MCF 10A (cell line): Measurements from ENCODE around the gene MYO16. TPM values are rescaled to one million over a fixed set of nuclear protein-coding genes. Genes with fewer than 3 reads are reported as not detected.

Experiments used
- BruUV-seq: library from RNA; stranded (reverse); fragments of 400-500 nt; replicated peaks from 2 replicates; lab custom pipeline; 2021; lab: Mats Ljungman, UMichigan
- CTCF ChIA-PET: fragments of 300-600 bp; sonication (Branson Sonifier 250); formaldehyde crosslinking; extraction: SDS; loops from one replicate; lab custom pipeline; 2021; ENCODE audit warnings: antibody characterized with exemption, inconsistent platforms; lab: Yijun Ruan, JAX
- POLR2A ChIA-PET: fragments of 300-600, 350-650 bp; sonication (Branson Sonifier 250); formaldehyde crosslinking; extraction: SDS; loops from one replicate; lab custom pipeline; 2020; ENCODE audit warnings: antibody characterized with exemption, inconsistent platforms; lab: Yijun Ruan, JAX
- DNase-seq: peaks from one replicate; pipeline ENCODE4 v3.0.0-alpha.2; 2018; ENCODE audit not compliant: unreplicated experiment
- H3K27ac Mint-ChIP-seq: one replicate; pipeline ENCODE4 v1.8.0; 2022; ENCODE audit warnings: mild to moderate bottlenecking, low read depth, mixed read lengths; ENCODE audit not compliant: unreplicated experiment
- H3K27me3 Mint-ChIP-seq: one replicate; pipeline ENCODE4 v1.8.0; 2022; ENCODE audit warnings: mixed read lengths; ENCODE audit not compliant: insufficient read depth, unreplicated experiment
- H3K36me3 Mint-ChIP-seq: one replicate; pipeline ENCODE4 v1.8.0; 2022; ENCODE audit warnings: mild to moderate bottlenecking, moderate library complexity, mixed read lengths; ENCODE audit not compliant: insufficient read depth, unreplicated experiment
- H3K4me1 Mint-ChIP-seq: one replicate; pipeline ENCODE4 v1.8.0; 2022; ENCODE audit warnings: mixed read lengths; ENCODE audit not compliant: insufficient read depth, unreplicated experiment
- H3K4me3 Mint-ChIP-seq: one replicate; pipeline ENCODE4 v1.8.0; 2022; ENCODE audit warnings: mild to moderate bottlenecking, moderate library complexity, mixed read lengths; ENCODE audit not compliant: unreplicated experiment
- H3K9me3 Mint-ChIP-seq: one replicate; pipeline ENCODE4 v1.8.0; 2022; ENCODE audit warnings: mixed read lengths; ENCODE audit not compliant: unreplicated experiment
- intact Hi-C: fragments of 100-400 bp; cut with micrococcal nuclease; formaldehyde crosslinking; loops from 2 replicates; pipeline ENCODE4 v1.14.1; 2022
- total RNA-seq: library from RNA; stranded (reverse); gene quantifications from 2 replicates; pipeline ENCODE4 v1.2.3, GENCODE V29; 2022
- TF ChIP-seq, protein P1 (sequence below): fragments of 200-600 bp; IDR thresholded peaks from one replicate; pipeline ENCODE4 v1.8.0; 2022; ENCODE audit warnings: antibody characterized with exemption, mild to moderate bottlenecking; ENCODE audit not compliant: unreplicated experiment

MYO16 gene
- total RNA-seq, 1 experiment from 2014 or later = not detected

- CTCF ChIA-PET = interaction anchor here (2.4 kb wide), 1 partner anchor 9 kb away, joined by 7 read pairs; no protein-coding TSS in a partner anchor
- POLR2A ChIA-PET = interaction anchor here (1.2 to 1.4 kb wide), 2 partner anchors 9 to 227 kb away, joined by 3 to 4 read pairs; no protein-coding TSS in a partner anchor
- BruUV-seq = no TSS peak
- DNase-seq = peak; percentile 10
- no peaks in the 10 kb centered on the region for H3K36me3 Mint-ChIP-seq
- H3K4me1 Mint-ChIP-seq = peaks cover 27% of the 10 kb centered on the region
- no peaks in the 10 kb centered on the region for H3K9me3 Mint-ChIP-seq
- no peak overlapping the region for H3K4me3 Mint-ChIP-seq
- H3K27ac Mint-ChIP-seq = no peak overlapping the region
- TF ChIP-seq, protein P1, sequence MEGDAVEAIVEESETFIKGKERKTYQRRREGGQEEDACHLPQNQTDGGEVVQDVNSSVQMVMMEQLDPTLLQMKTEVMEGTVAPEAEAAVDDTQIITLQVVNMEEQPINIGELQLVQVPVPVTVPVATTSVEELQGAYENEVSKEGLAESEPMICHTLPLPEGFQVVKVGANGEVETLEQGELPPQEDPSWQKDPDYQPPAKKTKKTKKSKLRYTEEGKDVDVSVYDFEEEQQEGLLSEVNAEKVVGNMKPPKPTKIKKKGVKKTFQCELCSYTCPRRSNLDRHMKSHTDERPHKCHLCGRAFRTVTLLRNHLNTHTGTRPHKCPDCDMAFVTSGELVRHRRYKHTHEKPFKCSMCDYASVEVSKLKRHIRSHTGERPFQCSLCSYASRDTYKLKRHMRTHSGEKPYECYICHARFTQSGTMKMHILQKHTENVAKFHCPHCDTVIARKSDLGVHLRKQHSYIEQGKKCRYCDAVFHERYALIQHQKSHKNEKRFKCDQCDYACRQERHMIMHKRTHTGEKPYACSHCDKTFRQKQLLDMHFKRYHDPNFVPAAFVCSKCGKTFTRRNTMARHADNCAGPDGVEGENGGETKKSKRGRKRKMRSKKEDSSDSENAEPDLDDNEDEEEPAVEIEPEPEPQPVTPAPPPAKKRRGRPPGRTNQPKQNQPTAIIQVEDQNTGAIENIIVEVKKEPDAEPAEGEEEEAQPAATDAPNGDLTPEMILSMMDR = no peak
- H3K27me3 Mint-ChIP-seq = no peaks in the 10 kb centered on the region
- intact Hi-C loops = no loop called here
Observed at GRCh38 chr13:108924134-108924533, 294.7 kb downstream of the MYO16 start.

GRCh38 chr13:108924541-108924940 lies 295.1 kb downstream of the MYO16 start:
- H3K36me3 Mint-ChIP-seq = no peaks in the 10 kb centered on the region
- TF ChIP-seq, protein P1 = no peak
- DNase-seq = no peak
- H3K27ac Mint-ChIP-seq = no peak overlapping the region
- ChIA-PET POLR2A (interaction anchor here (1.4 kb wide), 1 partner anchor 9 kb away, joined by 4 read pairs; no protein-coding TSS in a partner anchor), CTCF (interaction anchor here (2.4 kb wide), 1 partner anchor 9 kb away, joined by 7 read pairs; no protein-coding TSS in a partner anchor)
- no peaks in the 10 kb centered on the region for H3K9me3 Mint-ChIP-seq
- H3K4me1 Mint-ChIP-seq = peaks cover 27% of the 10 kb centered on the region
- H3K4me3 Mint-ChIP-seq = no peak overlapping the region
- no TSS peak for BruUV-seq
- intact Hi-C loops = no loop called here
- no peaks in the 10 kb centered on the region for H3K27me3 Mint-ChIP-seq

DNA sequence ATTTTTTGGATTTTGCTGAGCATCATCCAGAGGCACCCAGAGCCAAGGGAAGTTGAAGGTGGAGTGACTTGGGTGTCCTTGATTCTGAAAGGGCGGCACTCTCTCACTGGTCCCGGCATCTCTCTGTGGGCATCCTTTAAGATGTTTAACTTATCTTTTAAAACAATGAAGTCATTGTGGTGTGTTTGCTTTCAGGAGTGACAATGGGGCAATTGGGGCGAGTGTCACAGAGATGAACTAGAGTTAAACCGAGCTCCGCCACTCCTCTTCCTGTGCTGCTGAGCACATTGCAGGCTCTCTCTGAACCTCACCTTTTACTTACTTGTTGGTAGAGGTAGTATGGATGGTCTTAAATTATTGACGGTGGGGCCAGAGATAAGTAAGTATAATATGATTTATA lies 295.7 kb downstream of the MYO16 start:
- H3K36me3 Mint-ChIP-seq = no peaks in the 10 kb centered on the region
- H3K27me3 Mint-ChIP-seq = no peaks in the 10 kb centered on the region
- intact Hi-C loops = no loop called here
- no peak for DNase-seq
- no peaks in the 10 kb centered on the region for H3K9me3 Mint-ChIP-seq
- POLR2A ChIA-PET = interaction anchor here (1.4 kb wide), 1 partner anchor 10 kb away, joined by 4 read pairs; no protein-coding TSS in a partner anchor
- peaks cover 23% of the 10 kb centered on the region for H3K4me1 Mint-ChIP-seq
- H3K4me3 Mint-ChIP-seq = no peak overlapping the region
- CTCF ChIA-PET = interaction anchor here (2.4 kb wide), 1 partner anchor 10 kb away, joined by 7 read pairs; no protein-coding TSS in a partner anchor
- no peak overlapping the region for H3K27ac Mint-ChIP-seq
- no TSS peak for BruUV-seq
- TF ChIP-seq, protein P1 = no peak

DNA sequence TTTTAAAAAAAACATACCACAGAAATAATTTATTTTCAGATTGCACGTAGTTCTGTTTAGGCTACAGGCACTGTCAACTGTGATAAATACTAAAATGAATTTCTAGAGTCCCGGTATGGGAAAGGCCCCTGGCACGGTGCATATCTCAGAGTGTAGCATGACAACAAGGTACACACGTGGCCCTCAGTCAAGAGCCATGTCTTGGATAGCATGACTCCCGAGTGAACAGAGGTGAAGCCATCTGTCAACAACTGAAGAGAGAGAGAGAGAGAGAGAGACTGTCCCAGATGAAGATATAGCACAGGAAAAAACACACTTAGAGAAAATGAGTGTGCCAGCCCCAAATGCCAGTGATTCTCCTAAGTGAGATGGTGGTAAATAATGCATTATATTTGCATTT lies 297.5 kb downstream of the MYO16 start:
- BruUV-seq = no TSS peak
- ChIA-PET CTCF (no interaction called here), POLR2A (no interaction called here)
- H3K4me1 Mint-ChIP-seq = peaks cover 14% of the 10 kb centered on the region
- H3K36me3 Mint-ChIP-seq = no peaks in the 10 kb centered on the region
- no peaks in the 10 kb centered on the region for H3K9me3 Mint-ChIP-seq
- H3K27me3 Mint-ChIP-seq = peaks cover 12% of the 10 kb centered on the region
- no peak overlapping the region for H3K4me3 Mint-ChIP-seq
- DNase-seq = no peak
- TF ChIP-seq, protein P1 = no peak
- H3K27ac Mint-ChIP-seq = no peak overlapping the region
- intact Hi-C loops = no loop called here
